K562 (cell line): Measurements from ENCODE around the gene TFPI. TPM values are rescaled to one million over a fixed set of nuclear protein-coding genes. Genes with fewer than 3 reads are reported as not detected.
A peak's percentile ranks its signal among the peaks of the same experiment; 100 is the strongest.
"Not testable (repeated sequence)": the region's sequence is repeated elsewhere in the genome, so short reads cannot be mapped to it uniquely, and the experiment has no call there.

Experiments used
- ARNT ChIP-seq, 2 experiments: fragments of 450-650 bp; IDR thresholded peaks; 2 replicates each; pipeline ENCODE4 v1.6.1; 2016; ENCODE audit warnings: mild to moderate bottlenecking in 1 of 2
- CBFA2T2 ChIP-seq: fragments of 450-650 bp; conservative IDR thresholded peaks from 2 replicates; pipeline ENCODE4 v1.6.1; 2017; ENCODE audit warnings: mild to moderate bottlenecking
- CBFA2T3 ChIP-seq: fragments of 450-650 bp; IDR thresholded peaks from 2 replicates; pipeline ENCODE4 v1.6.1; 2017
- CBX1 ChIP-seq: sonication (generic); IDR thresholded peaks from 2 replicates; pipeline ENCODE4 v1.6.1; 2016; ENCODE audit warnings: antibody characterized with exemption, low read depth, mild to moderate bottlenecking
- CBX3 ChIP-seq, 2 experiments: IDR thresholded peaks; 1 replicate in 1 of 2; 2 replicates in 1 of 2; pipeline ENCODE4 v1.6.1; 2012; ENCODE audit warnings: inconsistent platforms in 2 of 2, low read length in 2 of 2, borderline replicate concordance in 1 of 2, control low read depth in 1 of 2
- CBX5 ChIP-seq: IDR thresholded peaks from 2 replicates; pipeline ENCODE4 v1.6.1; 2014; ENCODE audit warnings: low read depth, borderline replicate concordance
- CC2D1A ChIP-seq: fragments of 450-650 bp; IDR thresholded peaks from 2 replicates; pipeline ENCODE4 v1.6.1; 2017; ENCODE audit warnings: mild to moderate bottlenecking
- CREM ChIP-seq: IDR thresholded peaks from 2 replicates; pipeline ENCODE4 v1.6.1; 2014; ENCODE audit warnings: antibody characterized with exemption, low read depth
- CXXC5 ChIP-seq: fragments of 250-450 bp; sonication (Bioruptor Pico); IDR thresholded peaks from 2 replicates; pipeline ENCODE4 v1.8.0; 2022; ENCODE audit warnings: inconsistent platforms, mild to moderate bottlenecking, moderate library complexity
- DPF2 ChIP-seq: fragments of 450-650 bp; IDR thresholded peaks from 2 replicates; pipeline ENCODE4 v1.6.1; 2016
- E2F6 ChIP-seq, 2 experiments: IDR thresholded peaks; 2 replicates each; pipeline ENCODE4 v1.6.1; 2011; ENCODE audit warnings: borderline replicate concordance in 1 of 2, control low read depth in 1 of 2, low read depth in 1 of 2, low read length in 1 of 2, mild to moderate bottlenecking in 1 of 2, mixed read lengths in 1 of 2, moderate library complexity in 1 of 2; ENCODE audit not compliant: insufficient read depth in 1 of 2, insufficient read length in 1 of 2, poor library complexity in 1 of 2, severe bottlenecking in 1 of 2; ENCODE audit errors: extremely low read depth in 1 of 2
- ETV1 ChIP-seq: fragments of 450-650 bp; conservative IDR thresholded peaks from 2 replicates; pipeline ENCODE4 v1.6.1; 2016; ENCODE audit warnings: missing genetic modification characterization, control low read depth, low read depth, missing compliant biosample characterization
- FOXM1 ChIP-seq, 2 experiments: fragments of 450-650 bp in 1 of 2; sonication (generic) in 1 of 2; formaldehyde crosslinking in 1 of 2; IDR thresholded peaks; 2 replicates each; pipeline versions ENCODE4 v1.6.1 to v1.9.0; 2017 to 2022; ENCODE audit warnings: low read depth in 2 of 2, mild to moderate bottlenecking in 2 of 2, missing genetic modification reagents in 1 of 2, moderate library complexity in 1 of 2
- GATAD2B ChIP-seq: fragments of 450-650 bp; IDR thresholded peaks from 2 replicates; pipeline ENCODE4 v1.6.1; 2017; ENCODE audit warnings: mild to moderate bottlenecking, borderline replicate concordance
- HDAC1 ChIP-seq, 2 experiments: fragments of 450-650 bp; IDR thresholded peaks; 2 replicates each; pipeline ENCODE4 v1.6.1; 2016 to 2017; ENCODE audit warnings: inconsistent platforms in 1 of 2, mild to moderate bottlenecking in 1 of 2, moderate library complexity in 1 of 2
- KDM1A ChIP-seq, 2 experiments: fragments of 450-650 bp; IDR thresholded peaks; 2 replicates each; pipeline ENCODE4 v1.6.1; 2016; ENCODE audit warnings: mild to moderate bottlenecking in 2 of 2
- KLF16 ChIP-seq: IDR thresholded peaks from 2 replicates; pipeline ENCODE4 v1.6.1; 2016; ENCODE audit warnings: antibody characterized with exemption
- LCOR ChIP-seq: sonication (generic); formaldehyde crosslinking; IDR thresholded peaks from 2 replicates; pipeline ENCODE4 v1.8.0; 2022; ENCODE audit warnings: mild to moderate bottlenecking, missing genetic modification reagents
- NCOR1 ChIP-seq: fragments of 450-650 bp; IDR thresholded peaks from 2 replicates; pipeline ENCODE4 v1.6.1; 2016; ENCODE audit warnings: mild to moderate bottlenecking, moderate library complexity
- NR2C1 ChIP-seq, 2 experiments: fragments of 450-650 bp; IDR thresholded peaks; 2 replicates each; pipeline ENCODE4 v1.6.1; 2017; ENCODE audit warnings: mild to moderate bottlenecking in 2 of 2, antibody characterized with exemption in 1 of 2, inconsistent platforms in 1 of 2, missing compliant biosample characterization in 1 of 2, missing genetic modification characterization in 1 of 2
- POLR2AphosphoS5 ChIP-seq: IDR thresholded peaks from 2 replicates; pipeline ENCODE4 v1.6.1; 2011; ENCODE audit warnings: mild to moderate bottlenecking, low read depth, low read length, moderate library complexity; ENCODE audit not compliant: control insufficient read depth, insufficient read depth
- TRIM24 ChIP-seq, 2 experiments: fragments of 450-650 bp; IDR thresholded peaks; 2 replicates each; pipeline ENCODE4 v1.6.1; 2016
- polyA plus RNA-seq, 8 experiments: library from polyadenylated mRNA; depleted of rRNA in 4 of 8; stranded (reverse) in 5 of 8; unstranded in 3 of 8; fragments of >200 nt; fragmentation: Nextera tagmentation in 2 of 8; fragmentation: Illumina TruSeq in 1 of 8; extraction: Ambion mirVana in 2 of 8; extraction: Trizol in 1 of 8; gene quantifications; 2 replicates each; pipeline versions ENCODE4 v1.2.1 to v1.2.3, GENCODE V29; 2011 to 2014; ENCODE audit warnings: inconsistent platforms in 1 of 8, missing spikeins in 1 of 8
- total RNA-seq, 7 experiments: library from RNA; depleted of rRNA in 6 of 7; stranded (reverse); fragments of >200 nt in 6 of 7; fragmentation: Illumina TruSeq in 2 of 7; extraction: Trizol in 2 of 7; gene quantifications; 2 replicates each; pipeline versions ENCODE4 v1.2.1 to v1.2.3, GENCODE V29; 2011 to 2021; ENCODE audit warnings: low replicate concordance in 1 of 7
- TF ChIP-seq, protein P1 (sequence below): fragments of 450-650 bp; IDR thresholded peaks from 2 replicates; pipeline ENCODE4 v1.6.1; 2016; ENCODE audit warnings: mild to moderate bottlenecking

Gene TFPI
- total and polyA plus RNA-seq, 9 of the 15 experiments (the other 6 are each of a cell fraction or from before 2014, with no cell fraction given), result 53.5 to 219 (median 100) TPM

- TF ChIP-seq HDAC1 (IDR thresholded peaks at IDR 0.05), result 0 out of 4 replicates have a peak, but pooled peaks of 1 of the 2 experiments have one; percentile 49
- TF ChIP-seq KDM1A (IDR thresholded peaks at IDR 0.05), result peak; percentile 29 to 68; a peak in 2 of 4 replicates
- TF ChIP-seq, protein P1, sequence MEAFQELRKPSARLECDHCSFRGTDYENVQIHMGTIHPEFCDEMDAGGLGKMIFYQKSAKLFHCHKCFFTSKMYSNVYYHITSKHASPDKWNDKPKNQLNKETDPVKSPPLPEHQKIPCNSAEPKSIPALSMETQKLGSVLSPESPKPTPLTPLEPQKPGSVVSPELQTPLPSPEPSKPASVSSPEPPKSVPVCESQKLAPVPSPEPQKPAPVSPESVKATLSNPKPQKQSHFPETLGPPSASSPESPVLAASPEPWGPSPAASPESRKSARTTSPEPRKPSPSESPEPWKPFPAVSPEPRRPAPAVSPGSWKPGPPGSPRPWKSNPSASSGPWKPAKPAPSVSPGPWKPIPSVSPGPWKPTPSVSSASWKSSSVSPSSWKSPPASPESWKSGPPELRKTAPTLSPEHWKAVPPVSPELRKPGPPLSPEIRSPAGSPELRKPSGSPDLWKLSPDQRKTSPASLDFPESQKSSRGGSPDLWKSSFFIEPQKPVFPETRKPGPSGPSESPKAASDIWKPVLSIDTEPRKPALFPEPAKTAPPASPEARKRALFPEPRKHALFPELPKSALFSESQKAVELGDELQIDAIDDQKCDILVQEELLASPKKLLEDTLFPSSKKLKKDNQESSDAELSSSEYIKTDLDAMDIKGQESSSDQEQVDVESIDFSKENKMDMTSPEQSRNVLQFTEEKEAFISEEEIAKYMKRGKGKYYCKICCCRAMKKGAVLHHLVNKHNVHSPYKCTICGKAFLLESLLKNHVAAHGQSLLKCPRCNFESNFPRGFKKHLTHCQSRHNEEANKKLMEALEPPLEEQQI, result peak; percentile 91
- peak; percentile 91 for TF ChIP-seq CBFA2T2
- peak; percentile 76; the same call in 1 of the 2 replicates for TF ChIP-seq CC2D1A
- peak; percentile 59; the same call in 1 of the 2 replicates for TF ChIP-seq CBX1
- TF ChIP-seq NCOR1, result peak; percentile 85
- peak; percentile 55; the same call in 1 of the 2 replicates for TF ChIP-seq FOXM1 (IDR thresholded peaks at IDR 0.05; ENCODE audit: low read depth)
- not testable (repeated sequence) for TF ChIP-seq FOXM1 (CRISPR knock-in tag; IDR thresholded peaks at IDR 0.05; ENCODE audit: low read depth)
- TF ChIP-seq ETV1 (tag), result peak; percentile 56
- 0 out of 2 replicates have a peak, but pooled peaks have one; percentile 57 for TF ChIP-seq LCOR (CRISPR knock-in tag)
- TF ChIP-seq TRIM24 (IDR thresholded peaks at IDR 0.05), result peak; percentile 98
- TF ChIP-seq E2F6 (IDR thresholded peaks at IDR 0.05; ENCODE audit: borderline replicate concordance in 1 of 2, extremely low read depth in 1 of 2, insufficient read depth in 1 of 2, insufficient read length in 1 of 2, low read depth in 1 of 2, low read length in 1 of 2, poor library complexity in 1 of 2, severe bottlenecking in 1 of 2), result peak in 1 of 2 experiments; percentile 20
- TF ChIP-seq CREM, result peak; percentile 36; the same call in 1 of the 2 replicates
- peak; percentile 49; the same call in 1 of the 2 replicates for TF ChIP-seq NR2C1 (IDR thresholded peaks at IDR 0.05)
- TF ChIP-seq NR2C1 (tag; IDR thresholded peaks at IDR 0.05), result peak; percentile 63
- TF ChIP-seq CXXC5, result peak; percentile 74
- TF ChIP-seq CBX5, result peak; percentile 21; the same call in 1 of the 2 replicates
- peak; percentile 80 for TF ChIP-seq KLF16
- TF ChIP-seq CBX3 (IDR thresholded peaks at IDR 0.05; ENCODE audit: borderline replicate concordance in 1 of 2, low read length in 2 of 2), result peak in 1 of 2 experiments; percentile 76; a peak in 2 of 3 replicates
- peak; percentile 85 for TF ChIP-seq POLR2AphosphoS5
- TF ChIP-seq CBFA2T3, result peak; percentile 94
- 0 out of 2 replicates have a peak, but pooled peaks have one; percentile 47 for TF ChIP-seq GATAD2B
- peak; percentile 82 for TF ChIP-seq DPF2
- TF ChIP-seq ARNT (IDR thresholded peaks at IDR 0.05), result peak in 1 of 2 experiments; percentile 54; a peak in 2 of 4 replicates
Observed at GRCh38 chr2:187516630-187517510, 37.4 kb downstream of the TFPI start (continued).
